K562 (cell line): ENCODE results near the gene OTULIN.

Experiments used
- RFX1 ChIP-seq: fragments of 450-650 bp; IDR thresholded peaks from 2 replicates; pipeline ENCODE4 v1.6.1; 2016; ENCODE audit warnings: mild to moderate bottlenecking, moderate library complexity
- ZBTB33 ChIP-seq: sonication (generic); formaldehyde crosslinking; IDR thresholded peaks from 2 replicates; pipeline ENCODE4 v1.8.1; 2023; ENCODE audit warnings: mild to moderate bottlenecking, missing genetic modification reagents
- ZNF274 ChIP-seq: IDR thresholded peaks from 2 replicates; pipeline ENCODE4 v1.6.1; 2011; ENCODE audit warnings: low read depth, mild to moderate bottlenecking, low read length, moderate library complexity, borderline replicate concordance
- ZNF3 ChIP-seq: fragments of 250-450 bp; sonication (Bioruptor Pico); IDR thresholded peaks from 2 replicates; pipeline ENCODE4 v1.5.0; 2021; ENCODE audit warnings: mild to moderate bottlenecking, moderate library complexity

- TF ChIP-seq RFX1 (no peak), ZNF3 (CRISPR knock-in tag) (no peak), ZBTB33 (no peak), ZNF274 (no peak)
These were observed 6.9 kb downstream of the OTULIN start for GRCh38 chr5:14671414-14671813.
